HG02759 (cell line): ENCODE results near the gene PCF11.
"Not testable (repeated sequence)": the region's sequence is repeated elsewhere in the genome, so short reads cannot be mapped to it uniquely, and the experiment has no call there.

Experiments
- ATAC-seq: cut with Tn5 transposase; IDR thresholded peaks from one replicate; pipeline ENCODE4 v1.9.1; 2021; ENCODE audit warnings: mild to moderate bottlenecking, moderate library complexity; ENCODE audit not compliant: unreplicated experiment

The PCF11 gene

GRCh38 chr11:83187465-83187864, 30.5 kb downstream of the PCF11 start:
- no peak for ATAC-seq

DNA sequence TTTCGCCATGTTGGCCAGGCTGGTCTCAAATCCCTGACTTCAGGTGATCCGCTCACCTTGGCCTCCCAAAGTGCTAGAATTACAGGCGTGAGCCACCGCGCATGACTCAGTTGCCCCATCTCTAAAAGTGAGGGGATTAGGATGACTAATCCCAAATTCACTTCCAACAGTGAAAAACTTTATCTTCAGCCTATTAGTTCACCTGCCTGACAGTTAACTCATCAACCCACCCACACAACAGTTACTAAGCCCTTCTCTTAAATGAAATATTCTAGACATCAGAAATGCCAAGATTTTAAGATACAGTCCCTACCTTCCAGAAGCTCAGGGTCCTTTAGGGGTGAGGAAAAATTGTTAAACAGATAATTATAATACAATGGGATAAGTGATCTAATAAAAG, 34.6 kb downstream of the PCF11 start:
- ATAC-seq: no peak

DNA sequence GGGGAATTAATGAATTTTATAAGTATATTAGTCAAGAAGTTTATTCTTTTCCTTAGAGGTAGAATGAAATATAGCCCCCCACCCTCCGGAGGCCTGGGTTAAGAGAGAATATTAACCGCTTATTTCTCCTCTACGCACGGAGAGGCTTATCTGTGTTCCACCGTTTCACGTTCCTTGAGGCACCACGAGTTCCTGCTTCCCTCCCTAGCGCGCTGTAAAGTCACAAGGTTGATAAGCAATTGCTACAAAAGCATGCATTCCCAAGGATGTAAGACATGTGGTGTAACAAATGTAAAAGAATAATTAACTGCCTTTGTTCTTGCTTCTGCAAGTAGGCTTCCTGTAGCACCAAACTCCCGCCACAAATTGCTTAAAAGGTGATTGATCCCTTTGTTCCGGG, 35.1 kb downstream of the PCF11 start:
- ATAC-seq: no peak

GRCh38 chr11:83192606-83193245, 35.8 kb downstream of the PCF11 start:
- no peak for ATAC-seq

GRCh38 chr11:83193315-83194280, 36.7 kb downstream of the PCF11 start, which contains the start of gene ANKRD42:
TSS of gene ANKRD42 (plus strand) at chr11:83193712. CDS start at chr11:83194671, 959 bp downstream.
- peak; percentile 91 for ATAC-seq

DNA sequence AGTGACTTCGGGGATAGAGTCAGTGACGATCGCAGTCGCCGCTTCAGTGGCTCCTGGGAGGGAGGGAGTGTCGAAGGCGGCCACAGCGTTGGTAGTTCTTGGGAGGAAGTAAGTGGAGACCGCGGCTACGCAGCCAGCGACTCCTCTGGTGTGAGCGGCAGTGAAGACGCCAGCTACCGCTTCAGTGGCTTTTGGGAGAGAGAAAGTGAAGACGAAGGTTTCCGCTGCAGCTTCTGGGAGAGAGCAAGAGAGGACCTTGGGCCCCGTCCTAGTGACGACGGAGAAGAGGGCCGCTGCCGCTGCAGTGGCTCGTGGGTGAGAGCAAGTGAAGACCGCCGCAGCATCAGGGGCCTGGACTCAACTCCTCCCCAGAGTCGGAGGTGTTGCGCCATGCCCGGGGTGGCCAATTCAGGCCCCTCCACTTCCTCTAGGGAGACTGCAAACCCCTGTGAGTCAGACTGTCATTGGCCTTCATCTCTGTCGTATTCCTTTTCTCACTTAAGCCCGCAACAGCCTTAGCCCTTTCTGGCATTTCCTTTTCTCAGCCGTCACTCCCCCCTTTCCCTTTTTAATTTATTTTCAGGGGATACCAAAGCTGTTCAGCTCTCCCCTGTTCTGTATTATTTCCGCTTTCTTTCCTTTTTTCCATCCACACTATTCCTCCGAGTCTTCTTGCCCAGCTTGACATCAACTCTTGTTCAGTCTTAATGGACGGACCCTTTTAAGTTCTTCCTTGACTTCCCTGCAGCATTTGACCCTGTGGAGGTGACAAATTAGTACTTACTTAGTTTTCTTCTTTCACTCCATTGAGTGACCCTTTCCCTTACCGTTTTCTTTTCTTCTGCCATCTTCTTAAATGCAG, 37.6 kb downstream of the PCF11 start:
- peak; percentile 61 for ATAC-seq

GRCh38 chr11:83195143-83195466, 38.2 kb downstream of the PCF11 start:
- ATAC-seq: no peak

- ATAC-seq: no peak
Measured at GRCh38 chr11:83195649-83196048, 38.7 kb downstream of the PCF11 start.

GRCh38 chr11:83200035-83200434, 43.1 kb downstream of the PCF11 start:
- no peak for ATAC-seq

GRCh38 chr11:83205608-83206185, 48.8 kb downstream of the PCF11 start:
- no peak for ATAC-seq

- ATAC-seq: no peak
Measured at GRCh38 chr11:83206221-83206620, 49.3 kb downstream of the PCF11 start.

DNA sequence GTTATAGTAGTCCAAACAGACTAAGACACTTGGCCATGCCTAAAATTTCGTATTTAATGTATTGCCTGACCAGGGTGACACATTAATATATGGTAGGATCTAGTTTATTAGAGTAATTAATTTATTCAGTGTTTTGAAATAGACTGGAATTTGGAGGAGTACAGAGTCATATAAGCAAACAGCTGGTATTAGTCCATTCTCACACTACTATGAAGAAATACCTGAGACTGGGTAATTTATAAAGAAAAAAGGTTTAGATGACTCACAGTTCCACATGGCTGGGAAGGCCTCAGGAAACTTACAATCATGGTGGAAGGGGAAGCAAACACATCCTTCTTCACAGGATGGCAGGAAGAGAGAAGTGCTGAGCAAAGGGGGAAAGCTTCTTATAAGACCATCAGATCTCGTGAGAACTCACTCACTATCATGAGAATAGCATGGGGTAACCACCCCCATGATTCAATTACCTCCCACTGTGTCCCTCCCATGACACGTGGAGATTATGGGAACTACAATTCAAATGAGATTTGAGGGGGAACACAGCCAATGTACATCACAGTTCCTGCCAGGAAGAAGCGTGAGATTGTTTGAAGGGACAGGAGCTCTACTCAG, 49.9 kb downstream of the PCF11 start:
- not testable (repeated sequence) for ATAC-seq

- no peak for ATAC-seq
Measured at GRCh38 chr11:83219095-83219494, 62.2 kb downstream of the PCF11 start.

DNA sequence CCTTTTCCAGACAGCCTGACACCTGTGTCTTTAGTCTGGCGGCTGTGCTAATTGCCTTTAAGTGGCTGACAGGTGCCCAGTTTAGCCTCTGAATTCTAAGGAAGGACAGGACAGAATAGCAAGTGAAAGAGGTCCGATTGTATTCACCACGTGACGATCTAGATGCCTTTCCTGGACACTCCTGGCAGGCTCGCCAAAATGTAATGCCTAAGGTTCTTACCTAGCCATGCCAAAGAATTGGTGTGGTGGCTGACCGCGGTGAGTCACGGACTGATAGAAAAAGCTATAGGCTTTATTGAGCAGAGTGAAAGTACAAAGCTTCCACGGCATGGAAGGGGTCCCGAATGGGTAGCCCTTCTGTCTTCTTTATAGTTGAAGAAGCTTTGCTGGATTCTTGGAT, 63.3 kb downstream of the PCF11 start:
- ATAC-seq: no peak

DNA sequence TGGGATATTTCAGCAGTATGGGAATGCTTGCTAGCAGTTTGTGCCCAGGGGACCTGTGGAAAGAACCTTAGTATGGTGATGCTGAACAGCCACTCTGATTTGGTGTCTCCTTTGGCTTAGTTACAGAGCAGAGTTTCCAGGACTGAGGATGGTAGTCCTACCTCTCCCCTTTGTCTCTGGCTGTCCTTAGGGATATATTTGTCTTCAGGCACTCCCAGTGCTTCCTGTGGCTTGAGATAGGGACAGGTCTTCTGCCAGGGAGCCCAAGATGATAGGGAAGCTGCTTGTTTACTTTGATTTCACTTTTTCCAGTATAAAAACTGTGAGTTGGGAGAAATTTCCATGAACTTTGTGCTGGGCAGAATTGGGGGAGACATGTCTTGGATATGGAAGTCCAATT, 64.8 kb downstream of the PCF11 start:
- ATAC-seq: no peak

GRCh38 chr11:83222499-83222898, 65.6 kb downstream of the PCF11 start:
- ATAC-seq: no peak

DNA sequence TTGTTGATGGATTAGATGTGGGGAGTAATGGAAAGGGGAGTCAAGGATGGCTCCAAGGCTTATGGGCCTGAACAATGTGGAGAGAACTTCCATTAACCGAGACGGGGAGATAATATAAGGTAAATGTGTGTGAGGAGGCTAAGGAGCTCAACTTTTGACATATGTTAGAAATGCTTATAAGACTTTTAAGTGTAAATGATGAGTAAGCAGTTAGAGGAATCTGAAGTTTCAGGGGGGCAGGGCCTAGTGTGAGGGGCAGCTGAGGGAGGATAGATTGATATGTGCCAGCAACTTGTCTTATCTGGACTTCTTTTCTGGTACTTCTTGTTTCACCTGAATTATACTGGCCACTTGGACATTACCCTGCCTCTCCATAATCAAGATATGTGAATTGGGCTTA, 66.5 kb downstream of the PCF11 start:
- no peak for ATAC-seq

- ATAC-seq: no peak
Measured at GRCh38 chr11:83235825-83236224, 78.9 kb downstream of the PCF11 start.
